GM18502 (cell line): Measurements from ENCODE around the gene ICAM3.
A peak's percentile ranks its signal among the peaks of the same experiment; 100 is the strongest.
"Not testable (repeated sequence)": the region's sequence is repeated elsewhere in the genome, so short reads cannot be mapped to it uniquely, and the experiment has no call there.

Experiments
- ATAC-seq: cut with Tn5 transposase; IDR thresholded peaks from one replicate; pipeline ENCODE4 v1.9.1; 2021; ENCODE audit warnings: mild to moderate bottlenecking; ENCODE audit not compliant: unreplicated experiment, poor library complexity

ICAM3 gene, protein sequence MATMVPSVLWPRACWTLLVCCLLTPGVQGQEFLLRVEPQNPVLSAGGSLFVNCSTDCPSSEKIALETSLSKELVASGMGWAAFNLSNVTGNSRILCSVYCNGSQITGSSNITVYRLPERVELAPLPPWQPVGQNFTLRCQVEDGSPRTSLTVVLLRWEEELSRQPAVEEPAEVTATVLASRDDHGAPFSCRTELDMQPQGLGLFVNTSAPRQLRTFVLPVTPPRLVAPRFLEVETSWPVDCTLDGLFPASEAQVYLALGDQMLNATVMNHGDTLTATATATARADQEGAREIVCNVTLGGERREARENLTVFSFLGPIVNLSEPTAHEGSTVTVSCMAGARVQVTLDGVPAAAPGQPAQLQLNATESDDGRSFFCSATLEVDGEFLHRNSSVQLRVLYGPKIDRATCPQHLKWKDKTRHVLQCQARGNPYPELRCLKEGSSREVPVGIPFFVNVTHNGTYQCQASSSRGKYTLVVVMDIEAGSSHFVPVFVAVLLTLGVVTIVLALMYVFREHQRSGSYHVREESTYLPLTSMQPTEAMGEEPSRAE

GRCh38 chr19:10339380-10339960 lies at the start of gene ICAM3:
Gene ICAM3, minus strand, starts transcription at chr19:10339624. Its CDS starts 10 bp downstream, at chr19:10339614.
- peak; percentile 56 for ATAC-seq

DNA sequence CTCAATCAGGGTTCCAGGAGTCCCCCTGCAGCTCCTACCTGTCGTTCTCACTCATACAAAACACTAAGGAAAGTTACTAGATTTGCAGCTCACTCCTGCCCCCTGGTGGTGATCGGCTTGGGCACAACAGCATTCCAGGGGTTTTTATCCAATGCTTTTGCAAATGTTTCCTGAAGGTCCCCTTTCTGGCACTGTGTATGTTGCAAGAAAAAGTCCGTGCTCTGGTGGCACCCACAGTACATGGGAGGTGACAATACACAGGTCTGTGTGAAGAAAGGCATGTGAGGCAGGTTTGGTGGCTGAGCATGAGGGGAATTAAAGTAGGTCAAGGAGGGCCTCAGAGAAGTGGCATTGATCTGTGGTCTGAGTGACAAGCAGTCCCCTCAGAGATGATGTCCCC lies 49.5 kb upstream of the ICAM3 start:
- ATAC-seq, result no peak

DNA sequence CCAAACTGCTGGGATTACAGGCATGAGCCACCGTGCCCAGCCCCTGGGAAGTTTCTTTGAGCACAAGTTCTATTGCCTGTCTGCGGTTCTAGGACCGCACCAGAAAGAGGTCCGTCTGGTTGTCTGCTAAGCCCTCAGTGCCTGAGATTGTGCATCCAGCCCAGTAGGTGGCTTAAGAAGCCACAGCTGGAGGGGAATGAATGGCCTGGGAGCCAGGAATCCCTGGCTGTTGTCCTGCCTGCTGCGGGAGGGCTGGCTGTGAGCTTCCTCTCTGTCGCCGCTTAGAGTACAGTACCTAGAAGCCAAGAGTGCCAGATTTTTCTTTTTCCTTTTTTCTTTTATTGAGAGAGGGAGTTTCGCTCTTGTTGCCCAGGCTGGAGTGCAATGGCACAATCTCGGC lies 45.2 kb upstream of the ICAM3 start:
- no peak for ATAC-seq

- ATAC-seq, result not testable (repeated sequence)
Measured at GRCh38 chr19:10383223-10383499, 43.7 kb upstream of the ICAM3 start.

GRCh38 chr19:10380313-10381102 lies 41.1 kb upstream of the ICAM3 start, which contains the start of gene TYK2:
Gene TYK2, minus strand, starts transcription at chr19:10380572. Its CDS starts 2,166 bp downstream, at chr19:10378406.
- ATAC-seq, result peak; percentile 91

DNA sequence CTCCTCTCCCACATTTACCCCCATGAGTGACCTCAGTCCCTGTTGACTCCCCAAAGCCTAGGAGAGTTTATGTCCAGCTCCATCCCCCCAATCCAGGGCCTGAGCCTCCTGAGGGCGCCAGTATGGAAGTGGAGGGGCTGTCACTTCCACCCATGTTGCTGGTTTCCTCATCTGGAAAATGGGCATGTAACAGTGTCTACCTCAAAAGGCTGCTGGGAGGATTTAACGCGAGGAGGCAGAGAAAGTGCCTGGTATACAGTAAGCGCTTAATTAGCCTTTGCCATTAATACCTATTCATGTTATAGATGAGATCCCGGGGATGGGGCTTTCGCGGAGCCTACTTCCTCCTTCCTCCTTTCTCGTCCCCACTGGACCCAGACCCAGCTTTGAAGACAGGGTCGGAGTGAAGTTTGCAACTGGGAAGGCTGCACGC lies 40.5 kb upstream of the ICAM3 start:
- no peak for ATAC-seq

GRCh38 chr19:10378124-10378523 lies 38.7 kb upstream of the ICAM3 start:
- ATAC-seq, result no peak

GRCh38 chr19:10377140-10377640 lies 37.8 kb upstream of the ICAM3 start:
- not testable (repeated sequence) for ATAC-seq

- ATAC-seq, result no peak
Measured at GRCh38 chr19:10374931-10375330, 35.5 kb upstream of the ICAM3 start.

GRCh38 chr19:10372690-10373089 lies 33.3 kb upstream of the ICAM3 start:
- ATAC-seq, result no peak

DNA sequence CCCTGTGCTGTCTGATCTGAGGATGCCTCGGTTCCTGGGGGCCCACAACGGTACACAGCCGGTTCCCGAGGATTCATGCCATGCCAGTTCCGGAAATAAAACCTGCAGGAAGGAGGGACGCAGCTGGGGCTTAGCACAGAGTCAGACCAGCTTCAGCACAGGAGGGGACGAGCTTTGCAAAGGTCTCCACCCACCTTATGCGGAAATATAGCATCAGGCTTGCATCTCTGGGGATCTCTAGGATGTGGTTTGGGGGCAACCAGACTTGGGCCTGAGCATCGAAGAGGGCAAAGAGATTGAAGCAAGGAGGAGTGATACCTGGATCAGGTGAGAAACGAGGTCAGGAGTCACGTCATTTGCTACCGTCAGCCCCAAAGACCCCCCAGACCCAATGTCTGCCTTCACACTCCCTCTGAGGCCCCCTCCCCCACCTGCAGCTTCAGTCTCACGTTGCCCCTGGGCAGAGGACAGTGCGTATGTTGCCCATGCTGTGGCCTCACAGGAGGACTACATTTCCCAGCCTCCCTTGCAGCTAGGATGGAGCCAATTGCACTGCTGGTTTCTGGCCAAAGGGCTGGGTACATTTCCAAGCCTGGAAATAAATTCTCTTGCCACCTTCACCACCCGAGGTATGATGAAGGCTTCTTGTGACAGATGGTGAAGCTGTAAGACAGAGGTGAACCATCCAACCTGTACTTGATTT lies 28.8 kb upstream of the ICAM3 start:
- ATAC-seq, result no peak

DNA sequence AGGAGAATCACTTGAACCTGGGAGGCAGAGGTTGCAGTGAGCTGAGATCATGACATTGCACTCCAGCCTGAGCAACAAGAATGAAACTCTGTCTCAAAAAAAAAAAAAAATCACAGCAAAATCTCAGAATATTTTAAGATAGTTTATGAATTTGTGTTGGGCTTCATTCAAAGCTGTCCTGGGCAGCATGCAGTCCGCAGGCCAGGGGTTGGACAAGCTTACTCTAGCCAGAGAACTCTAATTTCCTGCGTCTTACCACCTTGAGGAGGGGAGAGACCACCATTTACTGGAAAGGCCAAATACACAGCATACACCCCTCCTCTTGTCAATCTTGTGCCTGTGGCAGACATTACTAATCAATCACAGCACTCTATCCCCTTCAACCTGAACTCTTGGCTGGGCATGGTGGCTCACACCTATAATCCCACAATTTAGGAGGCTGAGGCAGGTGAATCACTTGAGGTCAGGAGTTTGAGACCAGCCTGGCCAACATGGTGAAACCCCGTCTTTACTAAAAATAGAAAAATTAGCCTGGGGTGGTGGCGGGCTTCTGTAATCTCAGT lies 27.6 kb upstream of the ICAM3 start:
- ATAC-seq, result not testable (repeated sequence)

DNA sequence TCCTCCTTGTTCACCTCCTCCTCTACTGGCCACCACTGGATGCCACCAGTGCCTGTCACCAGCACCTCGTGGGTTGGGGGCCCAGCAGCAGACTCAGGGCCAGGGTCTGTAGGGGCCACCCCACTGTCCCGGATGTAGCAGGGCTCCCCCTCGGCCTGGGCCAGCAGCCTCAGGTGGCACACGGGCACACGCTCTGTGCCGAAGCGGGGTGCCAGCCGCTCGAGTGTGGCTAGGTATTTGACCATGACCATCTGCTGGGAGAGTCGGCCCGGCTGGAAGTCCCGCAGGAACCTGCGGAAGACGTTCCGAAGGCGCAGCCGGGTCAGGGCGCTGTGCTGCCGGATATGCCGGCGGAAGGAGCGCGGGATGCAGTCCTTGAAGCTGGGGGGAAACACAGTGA lies 26.1 kb upstream of the ICAM3 start:
- ATAC-seq, result no peak

GRCh38 chr19:10364644-10365043 lies 25.2 kb upstream of the ICAM3 start:
- no peak for ATAC-seq

DNA sequence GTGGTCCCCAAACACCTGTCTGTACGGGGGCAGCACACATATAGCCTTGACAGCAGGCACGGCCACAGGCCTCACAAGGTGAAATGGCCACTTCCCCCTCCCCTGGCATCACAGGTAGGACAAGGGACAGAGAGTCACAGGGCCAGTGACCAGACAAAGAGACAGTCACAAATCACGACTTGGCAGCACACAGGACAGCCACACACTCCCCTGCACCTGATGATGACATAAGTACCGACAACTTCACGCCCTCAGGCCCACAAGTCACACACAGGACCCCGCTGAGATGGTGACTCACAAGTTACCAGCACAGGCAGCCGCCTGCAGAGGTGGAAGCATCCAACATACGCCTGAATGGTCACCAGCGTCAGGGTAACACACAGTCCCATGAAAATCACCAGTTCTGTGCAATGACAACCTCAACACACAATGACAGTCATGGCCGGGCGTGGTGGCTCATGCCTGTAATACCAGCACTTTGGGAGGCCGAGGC lies 24.4 kb upstream of the ICAM3 start:
- no peak for ATAC-seq

GRCh38 chr19:10362259-10362658 lies 22.8 kb upstream of the ICAM3 start:
- ATAC-seq, result no peak

- ATAC-seq, result no peak
Measured at GRCh38 chr19:10361569-10362011, 22.2 kb upstream of the ICAM3 start.

GRCh38 chr19:10356431-10356830 lies 17.0 kb upstream of the ICAM3 start:
- no peak for ATAC-seq

DNA sequence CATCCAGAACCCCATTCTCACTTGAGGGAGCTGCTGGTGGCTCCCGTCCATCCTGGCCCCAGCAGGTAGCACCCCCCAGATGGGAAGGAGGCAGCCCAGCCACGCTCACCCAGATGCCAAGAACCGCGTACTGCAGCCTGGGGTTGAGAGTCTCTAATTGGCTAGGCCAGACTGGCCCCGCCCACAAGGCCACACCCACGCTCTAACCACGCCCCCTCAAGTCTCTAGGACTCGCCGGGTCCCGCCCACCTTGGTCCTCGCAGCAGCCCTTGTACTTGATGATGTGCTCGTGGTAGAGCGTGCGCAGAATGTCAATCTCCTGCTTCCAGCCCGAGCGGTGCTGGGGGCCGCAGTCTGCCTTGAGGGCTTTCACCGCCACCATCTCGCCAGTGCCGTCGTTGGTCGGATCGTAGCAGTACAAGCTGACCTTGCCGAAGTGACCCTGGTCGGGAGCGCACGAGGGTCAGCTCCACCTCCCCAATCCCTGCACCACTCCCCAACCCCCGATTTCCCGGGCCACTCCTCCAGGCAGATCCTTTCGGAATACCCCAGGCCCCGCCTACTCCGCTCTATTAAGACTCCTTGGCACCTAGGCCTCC lies 14.5 kb upstream of the ICAM3 start:
- no peak for ATAC-seq
